Right lobe of liver (tissue), 4 donors: ENCODE data around the gene STAG2.

Source experiments
- POLR2A ChIP-seq: fragments of 450-650 bp; IDR thresholded peaks from one replicate; pipeline ENCODE4 v1.6.1; 2017; ENCODE audit warnings: antibody characterized with exemption, mild to moderate bottlenecking
- TF ChIP-seq, protein P1 (sequence below), 4 donors: fragments of 200-600 bp in 3 of 4; fragments of 450-650 bp in 1 of 4; IDR thresholded peaks; one replicate each; pipeline versions ENCODE4 v1.5.1 to v1.8.0; 2016 to 2022; ENCODE audit warnings: antibody characterized with exemption in 4 of 4, mild to moderate bottlenecking in 2 of 4
- donor health status: DM: no; HTN: no; CAD: no.
- donor health status: DM: no; HTN: no; CAD: no.
- donor health status: DM: no; HTN: yes; CAD: no.

DNA sequence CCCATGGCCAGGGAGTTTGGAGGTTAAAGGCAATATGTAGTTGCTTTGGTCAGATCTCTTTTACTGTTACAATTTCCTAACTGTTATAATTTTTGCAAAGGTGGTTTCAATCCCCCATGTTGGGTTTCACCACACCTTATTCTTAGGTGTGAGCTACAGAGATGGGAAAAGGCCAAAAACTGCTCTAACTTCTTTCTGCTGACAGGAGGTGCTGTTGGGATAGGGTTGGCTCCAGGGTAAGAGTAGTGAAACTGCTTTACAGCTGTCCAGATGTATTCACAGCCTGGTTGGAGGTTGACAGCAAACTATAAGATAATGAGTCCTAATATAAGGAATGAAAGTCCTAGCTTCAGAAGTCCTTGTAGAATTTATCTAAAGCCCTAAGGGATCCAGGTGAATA, 189.7 kb downstream of the STAG2 start:
- TF ChIP-seq, protein P1, sequence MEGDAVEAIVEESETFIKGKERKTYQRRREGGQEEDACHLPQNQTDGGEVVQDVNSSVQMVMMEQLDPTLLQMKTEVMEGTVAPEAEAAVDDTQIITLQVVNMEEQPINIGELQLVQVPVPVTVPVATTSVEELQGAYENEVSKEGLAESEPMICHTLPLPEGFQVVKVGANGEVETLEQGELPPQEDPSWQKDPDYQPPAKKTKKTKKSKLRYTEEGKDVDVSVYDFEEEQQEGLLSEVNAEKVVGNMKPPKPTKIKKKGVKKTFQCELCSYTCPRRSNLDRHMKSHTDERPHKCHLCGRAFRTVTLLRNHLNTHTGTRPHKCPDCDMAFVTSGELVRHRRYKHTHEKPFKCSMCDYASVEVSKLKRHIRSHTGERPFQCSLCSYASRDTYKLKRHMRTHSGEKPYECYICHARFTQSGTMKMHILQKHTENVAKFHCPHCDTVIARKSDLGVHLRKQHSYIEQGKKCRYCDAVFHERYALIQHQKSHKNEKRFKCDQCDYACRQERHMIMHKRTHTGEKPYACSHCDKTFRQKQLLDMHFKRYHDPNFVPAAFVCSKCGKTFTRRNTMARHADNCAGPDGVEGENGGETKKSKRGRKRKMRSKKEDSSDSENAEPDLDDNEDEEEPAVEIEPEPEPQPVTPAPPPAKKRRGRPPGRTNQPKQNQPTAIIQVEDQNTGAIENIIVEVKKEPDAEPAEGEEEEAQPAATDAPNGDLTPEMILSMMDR (IDR thresholded peaks at IDR 0.05): no peak
- TF ChIP-seq POLR2A: no peak
